Endothelial cell of umbilical vein (primary cell): Measurements from ENCODE around the gene PEX5. TPM values are rescaled to one million over a fixed set of nuclear protein-coding genes. Genes with fewer than 3 reads are reported as not detected.

Experiments used
- BruUV-seq: library from RNA; stranded (reverse); fragments of 400-500 nt; replicated peaks from 2 replicates; lab custom pipeline; 2021; lab: Mats Ljungman, UMichigan
- CTCF ChIA-PET: fragments of 300-600, 350-600 bp; sonication (Branson Sonifier 250); formaldehyde crosslinking; loops from one replicate; lab custom pipeline; 2021; ENCODE audit warnings: antibody characterized with exemption, inconsistent platforms; lab: Charles Lee
- POLR2A ChIA-PET: fragments of 300-600, 350-600 bp; sonication (Branson Sonifier 250); formaldehyde crosslinking; loops from one replicate; lab custom pipeline; 2021; ENCODE audit warnings: antibody characterized with exemption, inconsistent platforms; lab: Charles Lee
- DNase-seq: peaks from one replicate; pipeline ENCODE4 v3.0.0-alpha.2; 2011; ENCODE audit warnings: low read depth, low spot score
- FAIRE-seq: peaks from 2 replicates; lab custom pipeline; 2011; peaks lifted over from hg19 to GRCh38; lab: Jason Lieb, UNC
- H2AFZ ChIP-seq: 2 replicates; pipeline ENCODE4 v1.6.0; 2012; ENCODE audit warnings: low read depth, low read length, control low read depth, inconsistent platforms
- H3K27ac ChIP-seq: 2 replicates; pipeline ENCODE4 v1.5.1; 2011; ENCODE audit warnings: low read depth, mild to moderate bottlenecking, control low read depth, low read length, moderate library complexity; ENCODE audit not compliant: insufficient read depth
- H3K27me3 ChIP-seq, 2 experiments: 2 replicates each; pipeline versions ENCODE4 v1.6.0 to v1.6.1; 2011; ENCODE audit warnings: low read length in 2 of 2, mixed read lengths in 1 of 2; ENCODE audit not compliant: control insufficient read depth in 2 of 2, insufficient read depth in 2 of 2
- H3K36me3 ChIP-seq, 2 experiments: 2 replicates in 1 of 2; 3 replicates in 1 of 2; pipeline ENCODE4 v1.5.1; 2011; ENCODE audit warnings: low read length in 2 of 2, mild to moderate bottlenecking in 1 of 2, moderate library complexity in 1 of 2; ENCODE audit not compliant: control insufficient read depth in 2 of 2, insufficient read depth in 2 of 2; ENCODE audit errors: extremely low read depth in 1 of 2
- H3K4me1 ChIP-seq: 3 replicates; pipeline ENCODE4 v1.5.1; 2011; ENCODE audit warnings: mild to moderate bottlenecking, low read length; ENCODE audit not compliant: control insufficient read depth, insufficient read depth; ENCODE audit errors: extremely low read depth
- H3K4me2 ChIP-seq: 2 replicates; pipeline ENCODE4 v1.6.1; 2011; ENCODE audit warnings: low read length, control low read depth, mixed read lengths; ENCODE audit not compliant: insufficient read depth
- H3K4me3 ChIP-seq, 3 experiments: fragments of 200-600 bp in 1 of 3; sonication (generic), shearing (Covaris generic) in 1 of 3; replicated peaks in 1 of 3; 2 replicates each; pipeline ENCODE4 v1.5.1; 2011 to 2016; ENCODE audit warnings: control low read depth in 3 of 3, low read length in 3 of 3, mild to moderate bottlenecking in 2 of 3, inconsistent platforms in 1 of 3, low read depth in 1 of 3, moderate library complexity in 1 of 3; ENCODE audit not compliant: insufficient read depth in 1 of 3
- H3K79me2 ChIP-seq: 2 replicates; pipeline ENCODE4 v1.6.0; 2012; ENCODE audit warnings: low read length, inconsistent platforms; ENCODE audit not compliant: control insufficient read depth, insufficient read depth
- H3K9ac ChIP-seq: replicated peaks from 2 replicates; pipeline ENCODE3; 2011; ENCODE audit warnings: low read length, control low read depth; ENCODE audit not compliant: insufficient read depth; ENCODE audit errors: extremely low read depth
- H3K9me1 ChIP-seq: replicated peaks from 3 replicates; pipeline ENCODE4 v1.6.0; 2011; ENCODE audit warnings: mild to moderate bottlenecking, low read length; ENCODE audit not compliant: control insufficient read depth, insufficient read depth; ENCODE audit errors: extremely low read depth
- H3K9me3 ChIP-seq: replicated peaks from 2 replicates; pipeline ENCODE4 v1.5.1; 2012; ENCODE audit warnings: low read length, inconsistent platforms; ENCODE audit not compliant: control insufficient read depth, insufficient read depth
- H4K20me1 ChIP-seq: replicated peaks from 2 replicates; pipeline ENCODE3; 2011; ENCODE audit warnings: mild to moderate bottlenecking, low read length; ENCODE audit not compliant: control insufficient read depth, insufficient read depth; ENCODE audit errors: extremely low read depth
- CTCF ChIP-seq, 2 donors: IDR thresholded peaks; 1 replicate in 1 of 2; 2 replicates in 1 of 2; pipeline ENCODE4 v1.5.1; 2011; ENCODE audit warnings: low read length in 2 of 2, mild to moderate bottlenecking in 2 of 2, moderate library complexity in 2 of 2, control low read depth in 1 of 2, inconsistent platforms in 1 of 2, low read depth in 1 of 2; ENCODE audit not compliant: insufficient read depth in 1 of 2; ENCODE audit errors: extremely low read depth in 1 of 2
- EZH2 ChIP-seq: IDR thresholded peaks from 2 replicates; pipeline ENCODE4 v1.6.1; 2012; ENCODE audit warnings: borderline replicate concordance, low read depth, mild to moderate bottlenecking, moderate library complexity, low read length, inconsistent platforms; ENCODE audit not compliant: severe bottlenecking
- FOS ChIP-seq: IDR thresholded peaks from 2 replicates; pipeline ENCODE4 v1.6.1; 2011; ENCODE audit warnings: mild to moderate bottlenecking, low read length, moderate library complexity, borderline replicate concordance; ENCODE audit not compliant: insufficient read depth
- GATA2 ChIP-seq: IDR thresholded peaks from 2 replicates; pipeline ENCODE4 v1.7.0; 2011; ENCODE audit warnings: low read depth, mild to moderate bottlenecking, moderate library complexity, mixed read lengths, low read length; ENCODE audit not compliant: insufficient read length, insufficient read depth
- JUN ChIP-seq: IDR thresholded peaks from 2 replicates; pipeline ENCODE4 v1.6.1; 2011; ENCODE audit warnings: borderline replicate concordance, low read depth; ENCODE audit not compliant: insufficient read length, insufficient read depth
- MAX ChIP-seq: IDR thresholded peaks from 2 replicates; pipeline ENCODE4 v1.6.1; 2011; ENCODE audit not compliant: insufficient read depth, insufficient read length
- MYC ChIP-seq: IDR thresholded peaks from one replicate; pipeline ENCODE4 v1.6.1; 2011; ENCODE audit warnings: mild to moderate bottlenecking, low read depth, low read length
- POLR2A ChIP-seq: IDR thresholded peaks from 2 replicates; pipeline ENCODE4 v1.6.1; 2012; ENCODE audit warnings: low read depth, mild to moderate bottlenecking, control low read depth, low read length
- POLR2AphosphoS5 ChIP-seq: IDR thresholded peaks from 2 replicates; pipeline ENCODE4 v1.6.1; 2012; ENCODE audit warnings: low read depth, mild to moderate bottlenecking, control low read depth, low read length, moderate library complexity; ENCODE audit not compliant: insufficient read depth
- dilution Hi-C: fragments of 300-500 bp; cut with MboI; formaldehyde crosslinking; loops from one replicate; pipeline ENCODE4 v1.15.0; 2019; ENCODE audit warnings: low sequenced_read_pairs; ENCODE audit not compliant: extremely low pct_ligation_motif_present
- intact Hi-C: fragments of 100-400 bp; cut with micrococcal nuclease; formaldehyde crosslinking; loops from one replicate; pipeline ENCODE4 v1.10.0; 2022
- polyA plus RNA-seq, 4 experiments: library from polyadenylated mRNA; depleted of rRNA in 3 of 4; stranded (reverse) in 3 of 4; unstranded in 1 of 4; fragments of >200 nt; gene quantifications; 2 replicates each; pipeline versions ENCODE4 v1.2.1 to v1.2.3, GENCODE V29; 2011 to 2012; ENCODE audit warnings: missing spikeins in 1 of 4
- total RNA-seq: library from RNA; stranded (reverse); gene quantifications from 2 replicates; pipeline ENCODE4 v1.2.3, GENCODE V29; 2021

The PEX5 gene
- total and polyA plus RNA-seq, 2 donors (not counting 3 experiments of a cell fraction or from before 2014, with no cell fraction given) = 12.9 to 32.3 TPM

- Histone ChIP-seq H3K9me1 (no peaks in the 10 kb centered on the region), H3K9ac (no peak overlapping the region), H2AFZ (no peak overlapping the region), H3K9me3 (no peaks in the 10 kb centered on the region), H3K79me2 (no peaks in the 10 kb centered on the region), H3K4me3 (no peak overlapping the region), H3K27me3 (peaks cover 9 to 12% of the 10 kb centered on the region in 2 experiments), H3K36me3 (peaks cover 0 to 8% of the 10 kb centered on the region in 2 experiments), H3K27ac (no peak overlapping the region), H3K4me1 (no peaks in the 10 kb centered on the region), H4K20me1 (no peaks in the 10 kb centered on the region), H3K4me2 (no peak overlapping the region)
- intact Hi-C loops (no loop called here), dilution Hi-C loops (no loop called here)
- no TSS peak for BruUV-seq
- ChIA-PET POLR2A (no interaction called here), CTCF (no interaction called here)
- FAIRE-seq = no peak
- TF ChIP-seq POLR2A = no peak
- no peak for DNase-seq
Measured at GRCh38 chr12:7158781-7159609, 30.5 kb upstream of the PEX5 start.

- Histone ChIP-seq H3K9me3 (no peaks in the 10 kb centered on the region), H3K4me1 (no peaks in the 10 kb centered on the region), H2AFZ (no peak overlapping the region), H3K9ac (no peak overlapping the region), H3K9me1 (no peaks in the 10 kb centered on the region), H4K20me1 (no peaks in the 10 kb centered on the region), H3K27me3 (peaks cover 11 to 12% of the 10 kb centered on the region in 2 experiments), H3K36me3 (peaks cover 0 to 7% of the 10 kb centered on the region in 2 experiments), H3K27ac (no peak overlapping the region), H3K4me3 (no peak overlapping the region), H3K4me2 (no peak overlapping the region), H3K79me2 (no peaks in the 10 kb centered on the region)
- dilution Hi-C loops (no loop called here), intact Hi-C loops (no loop called here)
- TF ChIP-seq POLR2A (no peak), CTCF (IDR thresholded peaks at IDR 0.05; ENCODE audit: extremely low read depth in 1 of 2, insufficient read depth in 1 of 2, low read depth in 1 of 2, low read length in 2 of 2) (no peak), MAX (no peak), MYC (no peak), GATA2 (no peak), FOS (no peak), JUN (no peak), EZH2 (no peak), POLR2AphosphoS5 (no peak)
- BruUV-seq = no TSS peak
- FAIRE-seq (no peak), DNase-seq (no peak)
- CTCF ChIA-PET = no interaction called here
- POLR2A ChIA-PET = no interaction called here
Measured at GRCh38 chr12:7160183-7160582, 29.3 kb upstream of the PEX5 start.
